ENCODE measurements around the gene EFL1.
"Not testable (repeated sequence)": the region's sequence is repeated elsewhere in the genome, so short reads cannot be mapped to it uniquely, and the experiment has no call there.

EFL1 gene

GRCh38 chr15:82282386-82282785 lies 19.9 kb upstream of the EFL1 start:
- not testable (repeated sequence) for DNase-seq (ENCODE audit: extremely low read depth in 1 of 2, low read depth in 1 of 2)

- not testable (repeated sequence) for DNase-seq (ENCODE audit: extremely low read depth in 1 of 2, low read depth in 1 of 2)
These were observed 18.7 kb upstream of the EFL1 start for GRCh38 chr15:82281276-82281675.

- DNase-seq (ENCODE audit: extremely low read depth in 1 of 2, low read depth in 1 of 2) = no peak
These were observed 12.9 kb upstream of the EFL1 start for GRCh38 chr15:82275410-82275809.

- DNase-seq (ENCODE audit: extremely low read depth in 1 of 2, low read depth in 1 of 2) = no peak
These were observed 9.6 kb upstream of the EFL1 start for GRCh38 chr15:82272154-82272553.

GRCh38 chr15:82268454-82268853 lies 5.9 kb upstream of the EFL1 start:
- not testable (repeated sequence) for DNase-seq (ENCODE audit: extremely low read depth in 1 of 2, low read depth in 1 of 2)

- not testable (repeated sequence) for DNase-seq (ENCODE audit: extremely low read depth in 1 of 2, low read depth in 1 of 2)
These were observed 4.6 kb upstream of the EFL1 start for GRCh38 chr15:82267137-82267536.

GRCh38 chr15:82263350-82263749 lies 816 bp upstream of the EFL1 start:
- DNase-seq (ENCODE audit: extremely low read depth in 1 of 2, low read depth in 1 of 2) = no peak

- DNase-seq (ENCODE audit: extremely low read depth in 1 of 2, low read depth in 1 of 2) = peak; percentile 6 to 50
These were observed 740 bp downstream of the EFL1 start for GRCh38 chr15:82261566-82262421.

GRCh38 chr15:82248261-82248660 lies 14.3 kb downstream of the EFL1 start:
- not testable (repeated sequence) for DNase-seq (ENCODE audit: extremely low read depth in 1 of 2, low read depth in 1 of 2)

GRCh38 chr15:82245956-82246355 lies 16.6 kb downstream of the EFL1 start:
- not testable (repeated sequence) for DNase-seq (ENCODE audit: extremely low read depth in 1 of 2, low read depth in 1 of 2)

GRCh38 chr15:82243644-82244043 lies 18.9 kb downstream of the EFL1 start:
- not testable (repeated sequence) for DNase-seq (ENCODE audit: extremely low read depth in 1 of 2, low read depth in 1 of 2)

GRCh38 chr15:82241836-82242499 lies 20.6 kb downstream of the EFL1 start:
- DNase-seq (ENCODE audit: extremely low read depth in 1 of 2, low read depth in 1 of 2) = not testable (repeated sequence)

GRCh38 chr15:82239685-82240391 lies 22.7 kb downstream of the EFL1 start:
- no peak for DNase-seq (ENCODE audit: extremely low read depth in 1 of 2, low read depth in 1 of 2)

GRCh38 chr15:82237944-82238534 lies 24.5 kb downstream of the EFL1 start:
- DNase-seq (ENCODE audit: extremely low read depth in 1 of 2, low read depth in 1 of 2) = not testable (repeated sequence)

- DNase-seq (ENCODE audit: extremely low read depth in 1 of 2, low read depth in 1 of 2) = no peak
These were observed 30.7 kb downstream of the EFL1 start for GRCh38 chr15:82231842-82232241.

GRCh38 chr15:82231233-82231632 lies 31.3 kb downstream of the EFL1 start:
- DNase-seq (ENCODE audit: extremely low read depth in 1 of 2, low read depth in 1 of 2) = no peak

GRCh38 chr15:82228750-82229149 lies 33.8 kb downstream of the EFL1 start:
- DNase-seq (ENCODE audit: extremely low read depth in 1 of 2, low read depth in 1 of 2) = no peak

GRCh38 chr15:82221535-82221934 lies 41.0 kb downstream of the EFL1 start:
- not testable (repeated sequence) for DNase-seq (ENCODE audit: extremely low read depth in 1 of 2, low read depth in 1 of 2)

- DNase-seq (ENCODE audit: extremely low read depth in 1 of 2, low read depth in 1 of 2) = not testable (repeated sequence)
These were observed 46.4 kb downstream of the EFL1 start for GRCh38 chr15:82216092-82216491.

GRCh38 chr15:82212201-82212600 lies 50.3 kb downstream of the EFL1 start:
- DNase-seq (ENCODE audit: extremely low read depth in 1 of 2, low read depth in 1 of 2) = not testable (repeated sequence)

- not testable (repeated sequence) for DNase-seq (ENCODE audit: extremely low read depth in 1 of 2, low read depth in 1 of 2)
These were observed 52.4 kb downstream of the EFL1 start for GRCh38 chr15:82210066-82210597.

All from stimulated activated CD8-positive, alpha-beta memory T cell treated with anti-CD3 and anti-CD28 coated beads, Interleukin-7, amount 100 ng/mL, for 48 hours (primary cell).